T-cell (primary cell): Measurements from ENCODE around the gene FAM120C. TPM values are rescaled to one million over a fixed set of nuclear protein-coding genes. Genes with fewer than 3 reads are reported as not detected.
A peak's percentile ranks its signal among the peaks of the same experiment; 100 is the strongest.

Experiments used
- ATAC-seq, 4 experiments: fragments of 200-7000 bp in 3 of 4; fragments of 150-1000 bp in 1 of 4; cut with Tn5 transposase; replicated peaks in 1 of 4; 1 replicate in 3 of 4; 2 replicates in 1 of 4; pipeline ENCODE4 v1.10.0; 2021; ENCODE audit warnings: moderate library complexity in 3 of 4, mild to moderate bottlenecking in 2 of 4, moderate number of reproducible peaks in 1 of 4
- CTCF ChIA-PET, 2 donors: fragments of 300-600 bp; sonication (Branson Sonifier 250); formaldehyde crosslinking; loops; one replicate each; lab custom pipeline; 2022; ENCODE audit warnings: antibody characterized with exemption in 2 of 2; lab: Charles Lee
- POLR2A ChIA-PET, 2 donors: fragments of 300-600 bp; sonication (Branson Sonifier 250); formaldehyde crosslinking; loops; one replicate each; lab custom pipeline; 2022; ENCODE audit warnings: antibody characterized with exemption in 2 of 2; lab: Charles Lee
- DNase-seq, 35 experiments: peaks; one replicate each; pipeline versions ENCODE4 v3.0.0 to v3.0.0-alpha.2; 2013 to 2023
- H3K27ac ChIP-seq: one replicate; pipeline ENCODE4 v1.5.1; 2013; ENCODE audit warnings: low read length
- H3K27me3 ChIP-seq, 2 experiments: replicated peaks in 1 of 2; 1 replicate in 1 of 2; 2 replicates in 1 of 2; pipeline versions ENCODE4 v1.6.1 to v1.7.0; 2013; ENCODE audit warnings: low read length in 1 of 2, mixed read lengths in 1 of 2; ENCODE audit not compliant: control insufficient read depth in 2 of 2, insufficient read depth in 2 of 2; ENCODE audit errors: extremely low read depth in 1 of 2
- H3K36me3 ChIP-seq, 2 donors: 1 replicate in 1 of 2; 2 replicates in 1 of 2; pipeline versions ENCODE4 v1.6.1 to v1.7.0; 2013; ENCODE audit warnings: low read length in 1 of 2; ENCODE audit not compliant: control insufficient read depth in 2 of 2, insufficient read depth in 1 of 2; ENCODE audit errors: extremely low read depth in 1 of 2
- H3K4me1 ChIP-seq, 2 experiments: 1 replicate in 1 of 2; 2 replicates in 1 of 2; pipeline versions ENCODE4 v1.6.1 to v1.7.0; 2013; ENCODE audit warnings: low read length in 2 of 2, mixed read lengths in 1 of 2; ENCODE audit not compliant: insufficient read depth in 2 of 2, control insufficient read depth in 1 of 2; ENCODE audit errors: extremely low read depth in 1 of 2
- H3K4me3 ChIP-seq, 2 donors: 1 replicate in 1 of 2; 2 replicates in 1 of 2; pipeline versions ENCODE4 v1.5.1 to v1.7.0; 2013; ENCODE audit warnings: mild to moderate bottlenecking in 2 of 2, low read length in 1 of 2, moderate library complexity in 1 of 2; ENCODE audit not compliant: control insufficient read depth in 1 of 2; ENCODE audit errors: extremely low read depth in 1 of 2
- H3K9me3 ChIP-seq: 2 replicates; pipeline ENCODE4 v1.7.0; 2013
- H3K27ac Mint-ChIP-seq, 2 donors: one replicate each; pipeline ENCODE4 v1.8.0; 2020 to 2021; ENCODE audit warnings: mild to moderate bottlenecking in 2 of 2, mixed read lengths in 2 of 2
- H3K27me3 Mint-ChIP-seq, 2 donors: one replicate each; pipeline ENCODE4 v1.8.0; 2021 to 2022; ENCODE audit warnings: mixed read lengths in 2 of 2
- H3K36me3 Mint-ChIP-seq: one replicate; pipeline ENCODE4 v1.8.0; 2021; ENCODE audit warnings: mixed read lengths
- H3K4me1 Mint-ChIP-seq, 3 donors: one replicate each; pipeline ENCODE4 v1.8.0; 2020 to 2022; ENCODE audit warnings: mixed read lengths in 3 of 3, mild to moderate bottlenecking in 1 of 3
- H3K4me3 Mint-ChIP-seq, 3 donors: one replicate each; pipeline ENCODE4 v1.8.0; 2020 to 2022; ENCODE audit warnings: mild to moderate bottlenecking in 3 of 3, mixed read lengths in 3 of 3, moderate library complexity in 3 of 3
- H3K9me3 Mint-ChIP-seq, 3 donors: one replicate each; pipeline ENCODE4 v1.8.0; 2020 to 2022; ENCODE audit warnings: mixed read lengths in 3 of 3
- WGBS: methylation state at CpG from one replicate; pipeline ENCODE4 v1.1.5; 2013; ENCODE audit warnings: missing lambda C conversion rate; ENCODE audit not compliant: insufficient coverage; 5-methylcytosine and 5-hydroxymethylcytosine counted together
- total RNA-seq, 35 experiments: library from RNA in 6 of 35; stranded (reverse) in 6 of 35; fragments of 120-200 nt in 1 of 35; gene quantifications; one replicate each; pipeline versions ENCODE4 v1.2.1 to v1.2.4 and lab custom pipeline; 2013 to 2026

FAM120C gene
- total RNA-seq, 5 donors from 2014 or later (not counting 1 experiment from before 2014, with no cell fraction given) = 14.9 to 23.0 (median 19.5) TPM

GRCh38 chrX:54044877-54045338 is 138.1 kb downstream of the FAM120C start:
- Histone ChIP-seq H3K27ac (peak overlapping the region; percentile 93), H3K4me3 (peak overlapping the region; percentile 39 to 75), H3K27me3 (no peaks in the 10 kb centered on the region), H3K4me1 (peaks cover 10 to 13% of the 10 kb centered on the region in 2 experiments), H3K36me3 (peaks cover 0 to 15% of the 10 kb centered on the region in 2 donors), H3K9me3 (no peaks in the 10 kb centered on the region)
- Mint-ChIP-seq H3K4me1 (peaks cover 17 to 27% (median 22%) of the 10 kb centered on the region in 3 donors), H3K27ac (peak overlapping the region; percentile 96 to 98), H3K36me3 (peaks cover 11% of the 10 kb centered on the region), H3K27me3 (peaks cover 0 to 10% of the 10 kb centered on the region in 2 donors), H3K4me3 (peak overlapping the region; percentile 91 to 96 (median 94)), H3K9me3 (no peaks in the 10 kb centered on the region)
- POLR2A ChIA-PET = interaction anchor here (0.6 to 1.5 kb wide), 5 partner anchors 139 to 838 kb away, joined by 3 to 13 read pairs (median 4); partner anchors contain the start of genes RIBC1 (in 1 of the 2) and SMC1A (in 1 of the 2)
- WGBS = 0% methylated on average over 5 of the region's 10 CpGs
- DNase-seq (no peak), ATAC-seq (no peak)
- CTCF ChIA-PET = interaction anchor here in 1 of 2 donors (2.2 kb wide), 1 partner anchor 1673 kb away, joined by 4 read pairs; the partner anchor contains the start of gene RRAGB

DNA sequence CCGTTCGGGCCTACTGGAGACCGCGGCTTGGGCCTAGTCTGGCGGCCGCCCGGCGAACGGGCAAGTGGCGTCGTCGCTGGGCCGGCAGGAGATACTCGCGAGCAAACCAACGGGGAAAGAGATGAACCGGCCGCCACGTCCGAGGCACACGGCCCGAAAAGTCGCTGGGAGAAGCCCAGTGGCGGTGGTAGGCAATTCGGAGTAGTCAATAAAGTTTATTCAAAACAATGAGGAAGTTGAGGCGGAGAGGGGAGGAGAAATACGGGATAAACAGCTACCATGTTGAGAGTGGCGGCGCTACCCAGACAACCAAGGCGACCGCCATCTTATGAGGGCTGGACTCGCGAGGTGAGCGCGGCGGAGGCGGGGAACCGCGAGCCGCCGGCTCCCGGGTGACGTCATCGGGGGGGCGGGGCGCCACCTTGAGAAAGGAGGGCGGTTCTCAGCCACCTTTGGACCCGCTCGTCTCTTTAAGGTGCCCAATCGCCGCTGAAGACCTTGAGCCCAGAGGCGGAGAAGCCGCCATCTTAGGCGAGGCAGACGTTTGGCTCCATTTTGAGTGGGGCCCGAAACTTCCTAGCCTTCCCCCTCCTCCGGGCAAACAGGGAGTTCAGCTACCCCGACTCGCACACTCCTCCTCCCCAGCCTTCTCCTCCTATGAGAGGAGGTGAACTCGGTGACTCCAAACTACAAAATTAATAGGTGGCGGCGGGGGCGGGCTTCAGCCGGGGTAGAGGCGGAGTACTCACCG is 138.8 kb downstream of the FAM120C start, which contains the start of gene PHF8:
Gene PHF8 (minus strand): TSS at position 348 of the 751 bp plus-strand sequence. CDS start 1,745 bp downstream, outside the sequence.
- Histone ChIP-seq H3K36me3 (peaks cover 0 to 16% of the 10 kb centered on the region in 2 donors), H3K27ac (peak within 1 kb of the TSS; percentile 93), H3K4me1 (peaks cover 10 to 13% of the 10 kb centered on the region in 2 experiments), H3K27me3 (no peaks in the 10 kb centered on the region), H3K4me3 (peak within 1 kb of the TSS; percentile 59 to 75), H3K9me3 (no peaks in the 10 kb centered on the region)
- Mint-ChIP-seq H3K27me3 (peaks cover 0 to 10% of the 10 kb centered on the region in 2 donors), H3K27ac (peak within 1 kb of the TSS; percentile 98), H3K9me3 (no peaks in the 10 kb centered on the region), H3K4me3 (peak within 1 kb of the TSS; percentile 91 to 96 (median 94)), H3K4me1 (peaks cover 17 to 27% (median 23%) of the 10 kb centered on the region in 3 donors), H3K36me3 (peaks cover 11% of the 10 kb centered on the region)
- ATAC-seq (peak; percentile 84 to 86 (median 85)), DNase-seq (peak; percentile 82 to 97 (median 93))
- ChIA-PET CTCF (interaction anchor here in 1 of 2 donors (2.0 to 2.2 kb wide), 2 partner anchors 595 to 1673 kb away, joined by 4 to 10 read pairs; partner anchors contain the start of gene RRAGB), POLR2A (interaction anchor here (0.6 to 1.5 kb wide), 4 partner anchors 139 to 622 kb away, joined by 3 to 4 read pairs (median 4); partner anchors contain the start of genes RIBC1 (in 1 of the 2) and SMC1A (in 1 of the 2))
- WGBS = under 1% methylated on average over 38 of the region's 66 CpGs

- POLR2A ChIA-PET = interaction anchor here in 1 of 2 donors (1.3 kb wide), 1 partner anchor 360 kb away, joined by 4 read pairs; no protein-coding TSS in a partner anchor
Measured at GRCh38 chrX:54043541-54044125, 139.4 kb downstream of the FAM120C start.

GRCh38 chrX:54043056-54043455 is 140.0 kb downstream of the FAM120C start:
- peaks cover 17 to 27% (median 23%) of the 10 kb centered on the region in 3 donors for H3K4me1 Mint-ChIP-seq
- no CpG with 5 or more reads among the region's 11 CpGs for WGBS
- CTCF ChIA-PET = interaction anchor here in 1 of 2 donors (0.6 to 2.2 kb wide), 9 partner anchors 140 to 1674 kb away, joined by 3 to 10 read pairs (median 4); partner anchors contain the start of genes FAM120C and RRAGB

More at GRCh38 chrX:54043541-54044125, 139.4 kb downstream of the FAM120C start:
- DNase-seq (peak in 23 of 35 experiments; percentile 2 to 59 (median 12)), ATAC-seq (peak; percentile 8 to 30 (median 26))
- WGBS = 0% methylated on average over 21 of the region's 43 CpGs
- Histone ChIP-seq H3K9me3 (no peaks in the 10 kb centered on the region), H3K36me3 (peaks cover 0 to 18% of the 10 kb centered on the region in 2 donors), H3K27ac (peak overlapping the region; percentile 93), H3K27me3 (no peaks in the 10 kb centered on the region), H3K4me1 (peaks cover 10 to 13% of the 10 kb centered on the region in 2 experiments), H3K4me3 (peak overlapping the region; percentile 59 to 75)
- H3K36me3 Mint-ChIP-seq = peaks cover 11% of the 10 kb centered on the region
- CTCF ChIA-PET = interaction anchor here in 1 of 2 donors (0.6 to 2.2 kb wide), 3 partner anchors 408 to 1674 kb away, joined by 4 to 10 read pairs (median 4); partner anchors contain the start of gene RRAGB
- peak overlapping the region; percentile 98 for H3K27ac Mint-ChIP-seq
- H3K4me3 Mint-ChIP-seq = peak overlapping the region; percentile 91 to 96 (median 94)
- H3K9me3 Mint-ChIP-seq = no peaks in the 10 kb centered on the region
- peaks cover 0 to 10% of the 10 kb centered on the region in 2 donors for H3K27me3 Mint-ChIP-seq
- H3K4me1 Mint-ChIP-seq = peaks cover 17 to 27% (median 23%) of the 10 kb centered on the region in 3 donors

DNA sequence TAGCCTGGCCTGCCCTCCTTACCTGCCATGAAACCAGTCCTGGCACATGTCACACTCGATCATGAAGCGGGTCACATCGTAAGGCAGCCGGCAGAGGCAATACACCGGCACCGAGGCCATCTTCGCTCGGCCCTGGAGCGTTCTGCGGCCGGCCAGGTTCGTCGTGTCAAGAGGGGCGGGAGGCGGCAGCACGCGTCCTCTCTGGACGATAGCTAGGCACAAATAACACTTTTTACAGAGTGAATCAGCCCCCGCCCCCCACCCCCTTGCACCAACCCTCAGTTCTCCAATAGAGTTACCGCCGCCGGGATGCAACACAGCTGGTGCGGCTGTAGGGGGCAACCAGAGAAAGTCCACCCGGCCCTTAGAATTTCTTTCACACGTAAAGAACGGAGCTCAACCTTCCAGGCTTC is 140.4 kb downstream of the FAM120C start:
- 6% methylated on average over 12 of the region's 26 CpGs for WGBS
- peaks cover 10 to 13% of the 10 kb centered on the region in 2 experiments for H3K4me1 ChIP-seq
- DNase-seq (peak in 31 of 35 experiments; percentile 3 to 56 (median 19)), ATAC-seq (no peak)
- H3K4me1 Mint-ChIP-seq = peaks cover 17 to 28% (median 23%) of the 10 kb centered on the region in 3 donors
- peak overlapping the region; percentile 91 to 96 (median 94) for H3K4me3 Mint-ChIP-seq
- peak overlapping the region; percentile 98 for H3K27ac Mint-ChIP-seq
- H3K4me3 ChIP-seq = peak overlapping the region in 1 of 2 donors; percentile 75
- H3K36me3 Mint-ChIP-seq = peaks cover 13% of the 10 kb centered on the region
- ChIA-PET POLR2A (interaction anchor here in 1 of 2 donors (1.3 kb wide), 1 partner anchor 359 kb away, joined by 4 read pairs; no protein-coding TSS in a partner anchor), CTCF (interaction anchor here (0.6 to 2.2 kb wide), 10 partner anchors 140 to 1675 kb away, joined by 3 to 10 read pairs (median 3); partner anchors contain the start of genes FAM120C (in 1 of the 2) and RRAGB (in 1 of the 2))
- H3K9me3 Mint-ChIP-seq = no peaks in the 10 kb centered on the region
- peaks cover 0 to 28% of the 10 kb centered on the region in 2 donors for H3K36me3 ChIP-seq
- no peaks in the 10 kb centered on the region for H3K27me3 ChIP-seq
- no peaks in the 10 kb centered on the region for H3K9me3 ChIP-seq
- H3K27me3 Mint-ChIP-seq = peaks cover 0 to 8% of the 10 kb centered on the region in 2 donors
- peak overlapping the region; percentile 41 for H3K27ac ChIP-seq

More at GRCh38 chrX:54043056-54043455, 140.0 kb downstream of the FAM120C start:
- Mint-ChIP-seq H3K36me3 (peaks cover 11% of the 10 kb centered on the region), H3K4me3 (peak overlapping the region; percentile 91 to 96 (median 94)), H3K9me3 (no peaks in the 10 kb centered on the region), H3K27ac (peak overlapping the region; percentile 98), H3K27me3 (peaks cover 0 to 10% of the 10 kb centered on the region in 2 donors)
- Histone ChIP-seq H3K27ac (peak overlapping the region; percentile 93), H3K9me3 (no peaks in the 10 kb centered on the region), H3K27me3 (no peaks in the 10 kb centered on the region), H3K4me1 (peaks cover 10 to 13% of the 10 kb centered on the region in 2 experiments), H3K36me3 (peaks cover 0 to 24% of the 10 kb centered on the region in 2 donors), H3K4me3 (peak overlapping the region; percentile 59 to 75)
- DNase-seq (peak in 2 of 35 experiments; percentile 1 to 18), ATAC-seq (no peak)
- POLR2A ChIA-PET = interaction anchor here in 1 of 2 donors (1.3 kb wide), 1 partner anchor 359 kb away, joined by 4 read pairs; no protein-coding TSS in a partner anchor
